ENCODE measurements around the gene HGFAC.

HGFAC gene

GRCh38 chr4:3487861-3488260 is 46.1 kb downstream of the HGFAC start:
- Histone ChIP-seq H3K9me3 (ENCODE audit: control insufficient read depth, low read length) (no peaks in the 10 kb centered on the region), H3K27ac (no peak overlapping the region), H3K27me3 (ENCODE audit: control insufficient read depth, insufficient read depth, low read length) (peaks cover 5% of the 10 kb centered on the region), H3K4me1 (no peaks in the 10 kb centered on the region), H2AFZ (no peak overlapping the region), H3K4me2 (ENCODE audit: low read length) (no peak overlapping the region), H3K36me3 (ENCODE audit: control insufficient read depth, insufficient read depth, low read length) (no peaks in the 10 kb centered on the region), H3K79me2 (no peaks in the 10 kb centered on the region), H3K9ac (no peak overlapping the region), H3K4me3 (ENCODE audit: low read depth, low read length) (no peak overlapping the region)
- no peak for TF ChIP-seq CTCF (IDR thresholded peaks at IDR 0.05)

- peaks cover 5% of the 10 kb centered on the region for H3K27me3 ChIP-seq (ENCODE audit: control insufficient read depth, insufficient read depth, low read length)
- TF ChIP-seq CTCF (IDR thresholded peaks at IDR 0.05), result no peak
- no peak overlapping the region for H2AFZ ChIP-seq
- H3K4me3 ChIP-seq (ENCODE audit: low read depth, low read length), result no peak overlapping the region
- H3K4me2 ChIP-seq (ENCODE audit: low read length), result no peak overlapping the region
- H3K79me2 ChIP-seq, result no peaks in the 10 kb centered on the region
- H3K4me1 ChIP-seq, result no peaks in the 10 kb centered on the region
- no peaks in the 10 kb centered on the region for H3K9me3 ChIP-seq (ENCODE audit: control insufficient read depth, low read length)
- H3K9ac ChIP-seq, result no peak overlapping the region
- H3K36me3 ChIP-seq (ENCODE audit: control insufficient read depth, insufficient read depth, low read length), result no peaks in the 10 kb centered on the region
- no peak overlapping the region for H3K27ac ChIP-seq
Observed at GRCh38 chr4:3488820-3489219, 47.1 kb downstream of the HGFAC start.

- Histone ChIP-seq H3K9ac (no peak overlapping the region), H3K4me2 (ENCODE audit: low read length) (no peak overlapping the region), H3K9me3 (ENCODE audit: control insufficient read depth, low read length) (no peaks in the 10 kb centered on the region), H3K79me2 (no peaks in the 10 kb centered on the region), H3K4me1 (no peaks in the 10 kb centered on the region), H3K36me3 (ENCODE audit: control insufficient read depth, insufficient read depth, low read length) (no peaks in the 10 kb centered on the region), H3K4me3 (ENCODE audit: low read depth, low read length) (no peak overlapping the region), H3K27ac (no peak overlapping the region), H2AFZ (no peak overlapping the region), H3K27me3 (ENCODE audit: control insufficient read depth, insufficient read depth, low read length) (peaks cover 5% of the 10 kb centered on the region)
- TF ChIP-seq CTCF (IDR thresholded peaks at IDR 0.05), result no peak
Observed at GRCh38 chr4:3489451-3489962, 47.7 kb downstream of the HGFAC start.

- H3K36me3 ChIP-seq (ENCODE audit: control insufficient read depth, insufficient read depth, low read length), result no peaks in the 10 kb centered on the region
- H2AFZ ChIP-seq, result no peak overlapping the region
- H3K27ac ChIP-seq, result no peak overlapping the region
- H3K4me3 ChIP-seq (ENCODE audit: low read depth, low read length), result no peak overlapping the region
- no peaks in the 10 kb centered on the region for H3K9me3 ChIP-seq (ENCODE audit: control insufficient read depth, low read length)
- no peak overlapping the region for H3K4me2 ChIP-seq (ENCODE audit: low read length)
- no peak overlapping the region for H3K9ac ChIP-seq
- no peak for TF ChIP-seq CTCF (IDR thresholded peaks at IDR 0.05)
- no peaks in the 10 kb centered on the region for H3K27me3 ChIP-seq (ENCODE audit: control insufficient read depth, insufficient read depth, low read length)
- no peaks in the 10 kb centered on the region for H3K79me2 ChIP-seq
- H3K4me1 ChIP-seq, result no peaks in the 10 kb centered on the region
Observed at GRCh38 chr4:3491681-3492405, 50.1 kb downstream of the HGFAC start.

All from parathyroid adenoma (tissue), 2 donors.